GM21390 (cell line): Measurements from ENCODE around the gene ULBP2.
"Not testable (repeated sequence)": the region's sequence is repeated elsewhere in the genome, so short reads cannot be mapped to it uniquely, and the experiment has no call there.

Experiments used
- ATAC-seq: cut with Tn5 transposase; IDR thresholded peaks from one replicate; pipeline ENCODE4 v1.9.1; 2021; ENCODE audit not compliant: unreplicated experiment

The ULBP2 gene

GRCh38 chr6:149948616-149949015 lies 6.8 kb downstream of the ULBP2 start:
- ATAC-seq, result no peak

GRCh38 chr6:149950423-149950822 lies 8.6 kb downstream of the ULBP2 start:
- no peak for ATAC-seq

- no peak for ATAC-seq
These were observed 9.3 kb downstream of the ULBP2 start for GRCh38 chr6:149951096-149951495.

- ATAC-seq, result no peak
These were observed 9.8 kb downstream of the ULBP2 start for GRCh38 chr6:149951626-149952025.

- not testable (repeated sequence) for ATAC-seq
These were observed 11.6 kb downstream of the ULBP2 start for GRCh38 chr6:149953390-149953789.

GRCh38 chr6:149953934-149954327 lies 12.1 kb downstream of the ULBP2 start:
- ATAC-seq, result not testable (repeated sequence)

- not testable (repeated sequence) for ATAC-seq
These were observed 12.6 kb downstream of the ULBP2 start for GRCh38 chr6:149954328-149954983.

GRCh38 chr6:149954984-149955653 lies 13.3 kb downstream of the ULBP2 start:
- ATAC-seq, result not testable (repeated sequence)

- ATAC-seq, result not testable (repeated sequence)
These were observed 14.0 kb downstream of the ULBP2 start for GRCh38 chr6:149955654-149956317.

GRCh38 chr6:149958124-149958523 lies 16.3 kb downstream of the ULBP2 start:
- not testable (repeated sequence) for ATAC-seq

GRCh38 chr6:149959806-149960205 lies 18.0 kb downstream of the ULBP2 start:
- ATAC-seq, result not testable (repeated sequence)

- no peak for ATAC-seq
These were observed 18.7 kb downstream of the ULBP2 start for GRCh38 chr6:149960488-149960887.

- no peak for ATAC-seq
These were observed 20.1 kb downstream of the ULBP2 start for GRCh38 chr6:149961728-149962425.

- no peak for ATAC-seq
These were observed 20.8 kb downstream of the ULBP2 start for GRCh38 chr6:149962461-149963211.

GRCh38 chr6:149963212-149963461 lies 21.3 kb downstream of the ULBP2 start:
- ATAC-seq, result no peak

- ATAC-seq, result no peak
These were observed 21.9 kb downstream of the ULBP2 start, which contains the start of gene ULBP1 for GRCh38 chr6:149963462-149964307. Gene ULBP1 (plus strand): TSS chr6:149963943. CDS start chr6:149964050, 107 bp downstream.

- ATAC-seq, result no peak
These were observed 22.7 kb downstream of the ULBP2 start for GRCh38 chr6:149964308-149965193.

GRCh38 chr6:149965194-149966020 lies 23.6 kb downstream of the ULBP2 start:
- ATAC-seq, result no peak
